ENCODE data around the gene LRP8. TPM values are rescaled to one million over a fixed set of nuclear protein-coding genes. Genes with fewer than 3 reads are reported as not detected.

Gene LRP8
- total and polyA plus RNA-seq, 9 of the 15 experiments (the other 6 are each of a cell fraction or from before 2014, with no cell fraction given): 7.1 to 56.1 (median 31.3) TPM

GRCh38 chr1:53238197-53239155, 89.4 kb downstream of the LRP8 start, which contains the start of gene MAGOH (continued):
- TF ChIP-seq, protein P1, sequence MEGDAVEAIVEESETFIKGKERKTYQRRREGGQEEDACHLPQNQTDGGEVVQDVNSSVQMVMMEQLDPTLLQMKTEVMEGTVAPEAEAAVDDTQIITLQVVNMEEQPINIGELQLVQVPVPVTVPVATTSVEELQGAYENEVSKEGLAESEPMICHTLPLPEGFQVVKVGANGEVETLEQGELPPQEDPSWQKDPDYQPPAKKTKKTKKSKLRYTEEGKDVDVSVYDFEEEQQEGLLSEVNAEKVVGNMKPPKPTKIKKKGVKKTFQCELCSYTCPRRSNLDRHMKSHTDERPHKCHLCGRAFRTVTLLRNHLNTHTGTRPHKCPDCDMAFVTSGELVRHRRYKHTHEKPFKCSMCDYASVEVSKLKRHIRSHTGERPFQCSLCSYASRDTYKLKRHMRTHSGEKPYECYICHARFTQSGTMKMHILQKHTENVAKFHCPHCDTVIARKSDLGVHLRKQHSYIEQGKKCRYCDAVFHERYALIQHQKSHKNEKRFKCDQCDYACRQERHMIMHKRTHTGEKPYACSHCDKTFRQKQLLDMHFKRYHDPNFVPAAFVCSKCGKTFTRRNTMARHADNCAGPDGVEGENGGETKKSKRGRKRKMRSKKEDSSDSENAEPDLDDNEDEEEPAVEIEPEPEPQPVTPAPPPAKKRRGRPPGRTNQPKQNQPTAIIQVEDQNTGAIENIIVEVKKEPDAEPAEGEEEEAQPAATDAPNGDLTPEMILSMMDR (IDR thresholded peaks at IDR 0.05 in 2 of 3, conservative IDR thresholded peaks at IDR 0.05 in 1 of 3; ENCODE audit: insufficient read depth in 2 of 3, low read depth in 1 of 3, low read length in 3 of 3): 0 out of 6 replicates have a peak, but pooled peaks of 1 of the 3 experiments have one; percentile 0
- peak; percentile 96 for TF ChIP-seq CEBPG (CRISPR knock-in tag; IDR thresholded peaks at IDR 0.05)
- TF ChIP-seq CEBPG (tag; conservative IDR thresholded peaks at IDR 0.05 in 1 of 2, IDR thresholded peaks at IDR 0.05 in 1 of 2): peak in 1 of 2 experiments; percentile 85; a peak in 2 of 4 replicates
- peak; percentile 73 for TF ChIP-seq SP1 (CRISPR knock-in tag; IDR thresholded peaks at IDR 0.05)
- TF ChIP-seq, protein P2, sequence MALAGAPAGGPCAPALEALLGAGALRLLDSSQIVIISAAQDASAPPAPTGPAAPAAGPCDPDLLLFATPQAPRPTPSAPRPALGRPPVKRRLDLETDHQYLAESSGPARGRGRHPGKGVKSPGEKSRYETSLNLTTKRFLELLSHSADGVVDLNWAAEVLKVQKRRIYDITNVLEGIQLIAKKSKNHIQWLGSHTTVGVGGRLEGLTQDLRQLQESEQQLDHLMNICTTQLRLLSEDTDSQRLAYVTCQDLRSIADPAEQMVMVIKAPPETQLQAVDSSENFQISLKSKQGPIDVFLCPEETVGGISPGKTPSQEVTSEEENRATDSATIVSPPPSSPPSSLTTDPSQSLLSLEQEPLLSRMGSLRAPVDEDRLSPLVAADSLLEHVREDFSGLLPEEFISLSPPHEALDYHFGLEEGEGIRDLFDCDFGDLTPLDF (CRISPR knock-in tag; IDR thresholded peaks at IDR 0.05): no peak
- no peak for TF ChIP-seq HDAC8 (tag; IDR thresholded peaks at IDR 0.05)
- peak; percentile 83 for TF ChIP-seq NR2C2 (CRISPR knock-in tag; IDR thresholded peaks at IDR 0.05)
- TF ChIP-seq NR2C2 (tag; IDR thresholded peaks at IDR 0.05): peak; percentile 97
- 0 out of 2 replicates have a peak, but pooled peaks have one; percentile 13 for TF ChIP-seq RAD51 (IDR thresholded peaks at IDR 0.05; ENCODE audit: borderline replicate concordance, low read depth)
- TF ChIP-seq TARDBP (IDR thresholded peaks at IDR 0.05): no peak
- 0 out of 2 replicates have a peak, but pooled peaks have one; percentile 42 for TF ChIP-seq ZNF175 (CRISPR knock-in tag; IDR thresholded peaks at IDR 0.05; ENCODE audit: low read depth)
- TF ChIP-seq, protein P3, sequence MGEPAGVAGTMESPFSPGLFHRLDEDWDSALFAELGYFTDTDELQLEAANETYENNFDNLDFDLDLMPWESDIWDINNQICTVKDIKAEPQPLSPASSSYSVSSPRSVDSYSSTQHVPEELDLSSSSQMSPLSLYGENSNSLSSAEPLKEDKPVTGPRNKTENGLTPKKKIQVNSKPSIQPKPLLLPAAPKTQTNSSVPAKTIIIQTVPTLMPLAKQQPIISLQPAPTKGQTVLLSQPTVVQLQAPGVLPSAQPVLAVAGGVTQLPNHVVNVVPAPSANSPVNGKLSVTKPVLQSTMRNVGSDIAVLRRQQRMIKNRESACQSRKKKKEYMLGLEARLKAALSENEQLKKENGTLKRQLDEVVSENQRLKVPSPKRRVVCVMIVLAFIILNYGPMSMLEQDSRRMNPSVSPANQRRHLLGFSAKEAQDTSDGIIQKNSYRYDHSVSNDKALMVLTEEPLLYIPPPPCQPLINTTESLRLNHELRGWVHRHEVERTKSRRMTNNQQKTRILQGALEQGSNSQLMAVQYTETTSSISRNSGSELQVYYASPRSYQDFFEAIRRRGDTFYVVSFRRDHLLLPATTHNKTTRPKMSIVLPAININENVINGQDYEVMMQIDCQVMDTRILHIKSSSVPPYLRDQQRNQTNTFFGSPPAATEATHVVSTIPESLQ (CRISPR knock-in tag; IDR thresholded peaks at IDR 0.05): no peak
- TF ChIP-seq, protein P4, sequence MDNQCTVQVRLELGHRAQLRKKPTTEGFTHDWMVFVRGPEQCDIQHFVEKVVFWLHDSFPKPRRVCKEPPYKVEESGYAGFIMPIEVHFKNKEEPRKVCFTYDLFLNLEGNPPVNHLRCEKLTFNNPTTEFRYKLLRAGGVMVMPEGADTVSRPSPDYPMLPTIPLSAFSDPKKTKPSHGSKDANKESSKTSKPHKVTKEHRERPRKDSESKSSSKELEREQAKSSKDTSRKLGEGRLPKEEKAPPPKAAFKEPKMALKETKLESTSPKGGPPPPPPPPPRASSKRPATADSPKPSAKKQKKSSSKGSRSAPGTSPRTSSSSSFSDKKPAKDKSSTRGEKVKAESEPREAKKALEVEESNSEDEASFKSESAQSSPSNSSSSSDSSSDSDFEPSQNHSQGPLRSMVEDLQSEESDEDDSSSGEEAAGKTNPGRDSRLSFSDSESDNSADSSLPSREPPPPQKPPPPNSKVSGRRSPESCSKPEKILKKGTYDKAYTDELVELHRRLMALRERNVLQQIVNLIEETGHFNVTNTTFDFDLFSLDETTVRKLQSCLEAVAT (IDR thresholded peaks at IDR 0.05): peak; percentile 77 to 96; a peak in 3 of 4 replicates
- no peak for TF ChIP-seq ZSCAN29 (IDR thresholded peaks at IDR 0.05)
- TF ChIP-seq LCOR (CRISPR knock-in tag; IDR thresholded peaks at IDR 0.05): 0 out of 2 replicates have a peak, but pooled peaks have one; percentile 42
- TF ChIP-seq, protein P5, sequence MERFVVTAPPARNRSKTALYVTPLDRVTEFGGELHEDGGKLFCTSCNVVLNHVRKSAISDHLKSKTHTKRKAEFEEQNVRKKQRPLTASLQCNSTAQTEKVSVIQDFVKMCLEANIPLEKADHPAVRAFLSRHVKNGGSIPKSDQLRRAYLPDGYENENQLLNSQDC (CRISPR knock-in tag; IDR thresholded peaks at IDR 0.05): peak; percentile 69; the same call in 1 of the 2 replicates
- TF ChIP-seq, protein P6, sequence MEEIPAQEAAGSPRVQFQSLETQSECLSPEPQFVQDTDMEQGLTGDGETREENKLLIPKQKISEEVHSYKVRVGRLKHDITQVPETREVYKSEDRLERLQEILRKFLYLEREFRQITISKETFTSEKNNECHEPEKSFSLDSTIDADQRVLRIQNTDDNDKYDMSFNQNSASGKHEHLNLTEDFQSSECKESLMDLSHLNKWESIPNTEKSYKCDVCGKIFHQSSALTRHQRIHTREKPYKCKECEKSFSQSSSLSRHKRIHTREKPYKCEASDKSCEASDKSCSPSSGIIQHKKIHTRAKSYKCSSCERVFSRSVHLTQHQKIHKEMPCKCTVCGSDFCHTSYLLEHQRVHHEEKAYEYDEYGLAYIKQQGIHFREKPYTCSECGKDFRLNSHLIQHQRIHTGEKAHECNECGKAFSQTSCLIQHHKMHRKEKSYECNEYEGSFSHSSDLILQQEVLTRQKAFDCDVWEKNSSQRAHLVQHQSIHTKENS (CRISPR knock-in tag; IDR thresholded peaks at IDR 0.05): no peak
- no peak for TF ChIP-seq CREBBP (IDR thresholded peaks at IDR 0.05; ENCODE audit: low read depth, low read length)

Measured in K562 (cell line).